DOHH2 (cell line): Measurements from ENCODE around the gene SERTAD2.

Source experiments
- H3F3A ChIP-seq: fragments of 200-600 bp; sonication (generic), shearing (Covaris generic); 2 replicates; pipeline ENCODE4 v1.6.0; 2016; ENCODE audit warnings: antibody characterized with exemption, mild to moderate bottlenecking; ENCODE audit not compliant: control insufficient read depth, insufficient read depth
- H3K27ac ChIP-seq: fragments of 200-600 bp; sonication (generic); 2 replicates; pipeline ENCODE4 v1.5.1; 2014; ENCODE audit warnings: low read depth, mild to moderate bottlenecking, low read length, moderate library complexity
- H3K27me3 ChIP-seq: fragments of 200-600 bp; sonication (generic); 2 replicates; pipeline ENCODE4 v1.6.1; 2014; ENCODE audit warnings: mild to moderate bottlenecking, low read length, mixed read lengths; ENCODE audit not compliant: control insufficient read depth
- H3K36me3 ChIP-seq: fragments of 200-600 bp; sonication (generic); 2 replicates; pipeline ENCODE4 v1.6.1; 2014; ENCODE audit warnings: mild to moderate bottlenecking, low read length, moderate library complexity, mixed read lengths; ENCODE audit not compliant: control insufficient read depth
- H3K4me1 ChIP-seq: fragments of 200-600 bp; sonication (generic); 2 replicates; pipeline ENCODE4 v1.6.1; 2014; ENCODE audit warnings: mild to moderate bottlenecking, low read length, mixed read lengths; ENCODE audit not compliant: control insufficient read depth
- H3K4me2 ChIP-seq: fragments of 200-600 bp; sonication (generic); 2 replicates; pipeline ENCODE4 v1.6.0; 2014; ENCODE audit warnings: mild to moderate bottlenecking, low read length, moderate library complexity
- H3K4me3 ChIP-seq: fragments of 200-600 bp; sonication (generic); 2 replicates; pipeline ENCODE4 v1.5.1; 2014; ENCODE audit warnings: mild to moderate bottlenecking, low read length, mixed read lengths
- H3K79me2 ChIP-seq: fragments of 200-600 bp; sonication (generic); 2 replicates; pipeline ENCODE4 v1.6.1; 2014; ENCODE audit warnings: mild to moderate bottlenecking, low read length, mixed read lengths; ENCODE audit not compliant: control insufficient read depth
- H3K9me2 ChIP-seq: fragments of 200-600 bp; sonication (generic); replicated peaks from 2 replicates; pipeline ENCODE4 v1.6.1; 2014; ENCODE audit warnings: mild to moderate bottlenecking, low read length, mixed read lengths; ENCODE audit not compliant: control insufficient read depth
- H3K9me3 ChIP-seq: fragments of 200-600 bp; sonication (generic); 2 replicates; pipeline ENCODE4 v1.6.1; 2014; ENCODE audit warnings: antibody characterized with exemption, low read length, mixed read lengths; ENCODE audit not compliant: control insufficient read depth, insufficient read depth
- H4K20me1 ChIP-seq: fragments of 200-600 bp; sonication (generic); 2 replicates; pipeline ENCODE4 v1.6.0; 2014; ENCODE audit warnings: low read depth, mild to moderate bottlenecking, antibody characterized with exemption, low read length, moderate library complexity; ENCODE audit not compliant: control insufficient read depth, insufficient read depth
- CTCF ChIP-seq: fragments of 200-600 bp; sonication (generic); IDR thresholded peaks from one replicate; pipeline ENCODE4 v1.5.1; 2014; ENCODE audit warnings: antibody characterized with exemption, mild to moderate bottlenecking, low read depth, low read length; ENCODE audit not compliant: poor library complexity, severe bottlenecking
- EZH2phosphoT487 ChIP-seq: fragments of 200-600 bp; sonication (generic); IDR thresholded peaks from 2 replicates; pipeline ENCODE4 v1.6.1; 2017; ENCODE audit warnings: borderline replicate concordance, mild to moderate bottlenecking, antibody characterized with exemption, low read length, moderate library complexity, mixed read lengths

Gene SERTAD2

GRCh38 chr2:64598226-64598625, 55.5 kb downstream of the SERTAD2 start:
- no peak overlapping the region for H3K4me2 ChIP-seq
- H3K9me2 ChIP-seq: no peaks in the 10 kb centered on the region
- no peaks in the 10 kb centered on the region; the same call in 1 of the 2 replicates for H3K36me3 ChIP-seq
- H3K27me3 ChIP-seq: no peaks in the 10 kb centered on the region
- 0 out of 2 replicates have a peak, but pooled peaks cover 3% of the 10 kb centered on the region for H3F3A ChIP-seq
- peaks cover 6% of the 10 kb centered on the region for H3K4me1 ChIP-seq
- no peak overlapping the region for H3K27ac ChIP-seq
- H3K79me2 ChIP-seq: no peaks in the 10 kb centered on the region
- H3K9me3 ChIP-seq: no peaks in the 10 kb centered on the region
- no peak overlapping the region for H3K4me3 ChIP-seq
- TF ChIP-seq CTCF: no peak
- TF ChIP-seq EZH2phosphoT487: no peak
- no peaks in the 10 kb centered on the region for H4K20me1 ChIP-seq

DNA sequence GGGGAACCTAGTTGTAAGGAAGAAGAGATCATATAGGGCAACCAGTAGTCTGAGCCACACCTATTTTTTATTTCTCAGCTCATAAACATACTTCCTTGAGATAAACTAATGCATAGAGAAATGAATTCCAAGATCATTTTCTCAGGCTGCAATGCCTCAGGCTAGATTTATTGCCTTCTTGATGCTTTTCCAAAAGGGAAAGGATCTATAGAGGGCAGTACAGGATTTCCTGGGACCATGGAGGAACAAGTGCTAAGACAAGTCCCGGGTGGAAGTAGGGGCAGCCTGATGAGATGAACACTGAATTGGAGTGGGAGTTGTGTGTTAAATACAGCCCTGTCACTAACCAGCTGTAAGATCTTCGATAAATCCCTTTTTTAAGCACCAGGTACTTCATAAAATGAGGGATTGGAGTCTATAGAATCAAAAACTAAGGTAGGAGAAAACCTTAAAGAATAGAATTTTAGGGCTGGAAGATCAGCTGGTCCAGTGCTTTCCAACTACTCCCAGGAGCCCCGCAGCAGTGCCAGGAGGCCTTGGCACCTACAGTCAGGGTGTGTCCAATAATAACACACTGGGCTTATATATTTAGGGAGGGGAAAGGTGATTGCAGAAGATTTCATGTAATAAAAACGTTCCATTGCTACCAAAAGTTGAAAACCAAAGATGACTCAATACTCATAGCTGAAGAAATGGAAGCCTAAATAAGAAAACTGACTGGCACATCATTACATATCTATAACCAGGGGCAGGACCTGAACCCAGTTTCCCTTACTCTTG, 58.1 kb downstream of the SERTAD2 start:
- Histone ChIP-seq H3K27me3 (no peaks in the 10 kb centered on the region), H3K79me2 (no peaks in the 10 kb centered on the region), H3F3A (0 out of 2 replicates have a peak, but pooled peaks cover 3% of the 10 kb centered on the region), H3K4me2 (no peak overlapping the region), H3K9me3 (no peaks in the 10 kb centered on the region), H4K20me1 (no peaks in the 10 kb centered on the region), H3K27ac (no peak overlapping the region), H3K9me2 (no peaks in the 10 kb centered on the region), H3K36me3 (peaks cover 19% of the 10 kb centered on the region), H3K4me1 (peaks cover 6% of the 10 kb centered on the region), H3K4me3 (no peak overlapping the region)
- peak; percentile 11 for TF ChIP-seq CTCF
- TF ChIP-seq EZH2phosphoT487: no peak

DNA sequence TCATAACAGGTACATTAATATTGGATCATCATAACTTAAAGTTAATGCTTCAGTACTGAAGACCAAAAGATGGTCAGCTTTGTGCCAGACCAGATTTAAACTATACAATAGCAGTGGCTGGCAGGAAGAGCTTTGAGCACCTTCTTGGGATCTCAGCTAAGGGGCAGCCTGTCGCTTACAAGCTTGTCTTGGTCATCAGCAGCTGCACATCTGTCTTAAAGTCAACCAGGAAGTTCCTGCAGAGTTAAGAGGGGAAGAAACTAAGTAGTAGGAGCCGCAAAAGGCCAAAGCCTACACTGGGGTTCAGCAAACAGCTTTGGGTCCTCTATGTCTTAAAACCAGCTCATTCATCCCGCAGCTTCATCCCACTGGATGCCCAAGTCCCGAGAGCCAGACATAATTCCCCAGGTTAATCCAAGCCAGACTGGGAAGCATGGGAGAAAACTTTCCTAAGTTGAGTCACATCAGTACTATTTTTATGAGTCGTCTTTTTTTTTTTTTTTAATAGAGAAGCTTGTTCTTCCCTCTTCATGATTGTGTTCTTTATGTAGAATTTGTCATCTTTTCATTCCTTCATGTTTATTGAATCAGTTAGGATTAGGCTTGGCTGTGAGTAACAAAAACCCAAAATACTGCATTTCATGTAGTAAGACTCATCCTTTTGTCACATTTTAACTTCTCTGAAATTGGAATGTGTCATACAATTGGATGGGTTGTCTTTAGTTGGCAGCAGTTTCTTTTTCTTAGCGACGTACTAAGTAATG, 59.3 kb downstream of the SERTAD2 start:
- H3F3A ChIP-seq: 0 out of 2 replicates have a peak, but pooled peaks cover 3% of the 10 kb centered on the region
- no peak overlapping the region for H3K27ac ChIP-seq
- no peaks in the 10 kb centered on the region for H3K9me2 ChIP-seq
- no peaks in the 10 kb centered on the region for H3K79me2 ChIP-seq
- H3K4me3 ChIP-seq: no peak overlapping the region
- H3K4me1 ChIP-seq: peaks cover 3% of the 10 kb centered on the region
- H3K4me2 ChIP-seq: no peak overlapping the region
- H4K20me1 ChIP-seq: no peaks in the 10 kb centered on the region
- H3K36me3 ChIP-seq: peaks cover 27% of the 10 kb centered on the region
- H3K27me3 ChIP-seq: no peaks in the 10 kb centered on the region
- H3K9me3 ChIP-seq: no peaks in the 10 kb centered on the region
- TF ChIP-seq CTCF (no peak), EZH2phosphoT487 (no peak)
